Right kidney (tissue), 9 donors: ENCODE results near the gene PTPN13.
A peak's percentile ranks its signal among the peaks of the same experiment; 100 is the strongest.

Experiments
- DNase-seq: peaks from one replicate; pipeline ENCODE4 v3.0.0-alpha.2; 2016
- long read RNA-seq, 8 donors: transcript quantifications; one replicate each; lab custom pipeline, GENCODE V29; 2026

PTPN13 gene
- long read RNA-seq, donor 1, full-length matches to known transcripts: 3 of 15 reads
- long read RNA-seq, donor 1, partial matches to known transcripts: 12 of 15 reads
- long read RNA-seq, donor 1, other reads (novel, unspliced or antisense): 0 of 15 reads
- long read RNA-seq, donor 2, partial matches to known transcripts: 11 of 12 reads
- long read RNA-seq, donor 2, other reads (novel, unspliced or antisense): 0 of 12 reads
- long read RNA-seq, donor 3, partial matches to known transcripts: 11 of 11 reads
- long read RNA-seq, donor 3, other reads (novel, unspliced or antisense): 0 of 11 reads
- long read RNA-seq, donor 4, partial matches to known transcripts: 36 of 38 reads
- long read RNA-seq, donor 4, other reads (novel, unspliced or antisense): 0 of 38 reads
- long read RNA-seq, donor 5, partial matches to known transcripts: 9 of 9 reads
- long read RNA-seq, donor 5, other reads (novel, unspliced or antisense): 0 of 9 reads
- long read RNA-seq, donor 6, partial matches to known transcripts: 15 of 16 reads
- long read RNA-seq, donor 6, other reads (novel, unspliced or antisense): 0 of 16 reads
- long read RNA-seq, donor 7, partial matches to known transcripts: 64 of 65 reads
- long read RNA-seq, donor 7, other reads (novel, unspliced or antisense): 0 of 65 reads
- long read RNA-seq, donor 8, partial matches to known transcripts: 29 of 31 reads
- long read RNA-seq, donor 8, other reads (novel, unspliced or antisense): 0 of 31 reads

- DNase-seq: peak; percentile 95
Observed at GRCh38 chr4:86593688-86594558, at the start of gene PTPN13. Gene PTPN13, plus strand, starts transcription at chr4:86594315. Its CDS starts 40,942 bp downstream, at chr4:86635257.

GRCh38 chr4:86547140-86547539, 47.0 kb upstream of the PTPN13 start:
- no peak for DNase-seq

- no peak for DNase-seq
Observed at GRCh38 chr4:86549163-86549788, 44.8 kb upstream of the PTPN13 start.

- no peak for DNase-seq
Observed at GRCh38 chr4:86551387-86551786, 42.7 kb upstream of the PTPN13 start.

GRCh38 chr4:86554646-86555045, 39.5 kb upstream of the PTPN13 start:
- no peak for DNase-seq

- DNase-seq: no peak
Observed at GRCh38 chr4:86556791-86557415, 37.2 kb upstream of the PTPN13 start.

GRCh38 chr4:86557526-86557925, 36.6 kb upstream of the PTPN13 start:
- no peak for DNase-seq

GRCh38 chr4:86558258-86558657, 35.9 kb upstream of the PTPN13 start:
- DNase-seq: no peak

- DNase-seq: no peak
Observed at GRCh38 chr4:86558797-86559196, 35.3 kb upstream of the PTPN13 start.

- no peak for DNase-seq
Observed at GRCh38 chr4:86560447-86560846, 33.7 kb upstream of the PTPN13 start.

GRCh38 chr4:86561256-86561655, 32.9 kb upstream of the PTPN13 start:
- DNase-seq: no peak

- DNase-seq: no peak
Observed at GRCh38 chr4:86563416-86563815, 30.7 kb upstream of the PTPN13 start.

GRCh38 chr4:86564795-86565194, 29.3 kb upstream of the PTPN13 start:
- no peak for DNase-seq

GRCh38 chr4:86565651-86566050, 28.5 kb upstream of the PTPN13 start:
- DNase-seq: no peak

GRCh38 chr4:86569103-86569870, 24.8 kb upstream of the PTPN13 start:
- no peak for DNase-seq

- no peak for DNase-seq
Observed at GRCh38 chr4:86579941-86580340, 14.2 kb upstream of the PTPN13 start.

- no peak for DNase-seq
Observed at GRCh38 chr4:86582410-86582809, 11.7 kb upstream of the PTPN13 start.

GRCh38 chr4:86586160-86586572, 7.9 kb upstream of the PTPN13 start:
- DNase-seq: no peak

- no peak for DNase-seq
Observed at GRCh38 chr4:86586626-86587380, 7.3 kb upstream of the PTPN13 start.
